ENCODE results near the gene CDKN2A. TPM values are rescaled to one million over a fixed set of nuclear protein-coding genes. Genes with fewer than 3 reads are reported as not detected.

The CDKN2A gene
- total RNA-seq, 1 donor from 2014 or later = not detected

DNA sequence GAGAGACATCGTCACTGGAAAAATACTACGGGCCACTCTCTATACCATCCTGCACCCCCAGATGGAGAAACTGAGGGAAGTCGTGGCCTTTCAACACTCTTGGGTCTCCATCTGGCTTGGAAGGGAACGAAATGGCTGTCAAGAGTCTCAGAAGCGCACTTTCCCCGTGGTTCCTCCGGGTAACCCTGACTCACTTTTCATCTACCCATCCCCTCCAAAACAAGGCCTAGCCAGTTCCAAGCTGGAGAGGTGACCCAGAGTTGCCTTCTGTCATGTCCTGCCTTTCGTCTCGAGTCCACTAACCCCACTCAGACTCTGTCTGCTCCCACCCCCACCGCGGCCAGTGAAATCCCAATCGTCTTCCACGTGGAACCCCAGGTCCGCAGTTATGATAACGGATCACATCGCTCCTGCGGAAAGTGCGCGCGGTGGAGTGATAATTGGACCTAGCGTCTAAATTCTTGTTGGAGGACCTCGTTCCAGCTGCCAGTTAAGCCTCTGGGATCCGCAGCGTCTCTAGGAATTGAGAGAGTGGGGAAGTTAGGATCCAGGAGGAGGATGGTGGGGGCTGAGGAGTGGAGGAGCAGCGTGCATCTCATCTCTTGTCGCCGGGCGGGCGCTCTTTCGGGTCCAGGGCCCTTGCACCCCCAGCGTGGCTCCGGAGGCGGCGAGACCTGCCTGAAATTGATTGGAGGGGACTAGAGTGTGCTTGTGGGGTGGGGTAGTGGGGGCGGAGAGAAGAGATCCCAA, 4.6 kb downstream of the CDKN2A start:
- Mint-ChIP-seq H3K9me3 (ENCODE audit: unreplicated experiment) (no peaks in the 10 kb centered on the region), H3K27me3 (ENCODE audit: unreplicated experiment) (peaks cover 15% of the 10 kb centered on the region), H3K27ac (ENCODE audit: unreplicated experiment) (no peak overlapping the region), H3K4me3 (ENCODE audit: unreplicated experiment) (no peak overlapping the region), H3K4me1 (ENCODE audit: unreplicated experiment) (peaks cover 13% of the 10 kb centered on the region), H3K36me3 (ENCODE audit: low read depth, unreplicated experiment) (no peaks in the 10 kb centered on the region)
- no peak for DNase-seq (ENCODE audit: low spot score)
- TF ChIP-seq, protein P1, sequence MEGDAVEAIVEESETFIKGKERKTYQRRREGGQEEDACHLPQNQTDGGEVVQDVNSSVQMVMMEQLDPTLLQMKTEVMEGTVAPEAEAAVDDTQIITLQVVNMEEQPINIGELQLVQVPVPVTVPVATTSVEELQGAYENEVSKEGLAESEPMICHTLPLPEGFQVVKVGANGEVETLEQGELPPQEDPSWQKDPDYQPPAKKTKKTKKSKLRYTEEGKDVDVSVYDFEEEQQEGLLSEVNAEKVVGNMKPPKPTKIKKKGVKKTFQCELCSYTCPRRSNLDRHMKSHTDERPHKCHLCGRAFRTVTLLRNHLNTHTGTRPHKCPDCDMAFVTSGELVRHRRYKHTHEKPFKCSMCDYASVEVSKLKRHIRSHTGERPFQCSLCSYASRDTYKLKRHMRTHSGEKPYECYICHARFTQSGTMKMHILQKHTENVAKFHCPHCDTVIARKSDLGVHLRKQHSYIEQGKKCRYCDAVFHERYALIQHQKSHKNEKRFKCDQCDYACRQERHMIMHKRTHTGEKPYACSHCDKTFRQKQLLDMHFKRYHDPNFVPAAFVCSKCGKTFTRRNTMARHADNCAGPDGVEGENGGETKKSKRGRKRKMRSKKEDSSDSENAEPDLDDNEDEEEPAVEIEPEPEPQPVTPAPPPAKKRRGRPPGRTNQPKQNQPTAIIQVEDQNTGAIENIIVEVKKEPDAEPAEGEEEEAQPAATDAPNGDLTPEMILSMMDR (IDR thresholded peaks at IDR 0.05; ENCODE audit: unreplicated experiment) = no peak

DNA sequence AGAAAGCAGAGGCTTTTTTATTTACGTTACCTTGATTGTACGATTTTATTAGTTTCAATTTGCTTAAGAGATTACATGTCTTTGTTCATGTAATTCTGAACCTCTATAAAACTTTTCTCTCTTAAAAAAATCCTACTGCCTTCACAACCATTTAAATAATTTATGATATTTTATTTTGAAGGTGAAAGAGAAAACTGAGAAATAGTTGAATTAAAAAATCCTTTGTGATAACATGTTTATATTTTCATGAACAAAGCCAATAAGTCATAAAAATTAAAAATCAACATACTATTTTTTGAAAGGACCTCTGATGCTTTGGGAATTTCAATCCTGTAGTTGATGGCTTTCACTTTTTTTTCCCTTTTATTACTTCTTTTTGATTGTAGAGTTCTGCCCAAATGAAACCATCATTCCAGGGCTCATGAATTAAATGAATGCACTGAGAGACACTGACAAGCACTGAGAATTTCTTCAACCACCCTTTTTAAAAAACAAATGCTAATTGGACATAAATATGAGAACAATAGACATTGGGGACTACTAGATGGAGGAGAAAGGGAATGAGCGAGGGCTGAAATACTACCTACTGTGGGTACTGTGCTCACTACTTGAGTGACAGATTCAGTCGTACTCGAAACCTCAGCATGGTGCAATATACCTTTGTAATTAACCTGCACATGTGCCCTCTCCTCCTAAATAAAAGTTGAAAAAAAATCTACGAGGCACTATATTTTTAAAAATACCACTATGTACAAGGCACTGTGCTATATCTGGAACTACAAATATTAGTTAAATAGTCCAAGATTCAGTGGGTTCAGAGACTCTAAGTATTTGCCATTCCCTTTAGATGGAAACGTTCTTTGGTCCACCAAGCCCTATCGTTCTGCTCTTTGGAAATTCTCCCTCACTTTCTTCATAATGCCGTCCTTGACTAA, 5.9 kb downstream of the CDKN2A start:
- TF ChIP-seq, protein P1 (IDR thresholded peaks at IDR 0.05; ENCODE audit: unreplicated experiment) = no peak
- no peak for DNase-seq (ENCODE audit: low spot score)
- no peak overlapping the region for H3K27ac Mint-ChIP-seq (ENCODE audit: unreplicated experiment)

DNA sequence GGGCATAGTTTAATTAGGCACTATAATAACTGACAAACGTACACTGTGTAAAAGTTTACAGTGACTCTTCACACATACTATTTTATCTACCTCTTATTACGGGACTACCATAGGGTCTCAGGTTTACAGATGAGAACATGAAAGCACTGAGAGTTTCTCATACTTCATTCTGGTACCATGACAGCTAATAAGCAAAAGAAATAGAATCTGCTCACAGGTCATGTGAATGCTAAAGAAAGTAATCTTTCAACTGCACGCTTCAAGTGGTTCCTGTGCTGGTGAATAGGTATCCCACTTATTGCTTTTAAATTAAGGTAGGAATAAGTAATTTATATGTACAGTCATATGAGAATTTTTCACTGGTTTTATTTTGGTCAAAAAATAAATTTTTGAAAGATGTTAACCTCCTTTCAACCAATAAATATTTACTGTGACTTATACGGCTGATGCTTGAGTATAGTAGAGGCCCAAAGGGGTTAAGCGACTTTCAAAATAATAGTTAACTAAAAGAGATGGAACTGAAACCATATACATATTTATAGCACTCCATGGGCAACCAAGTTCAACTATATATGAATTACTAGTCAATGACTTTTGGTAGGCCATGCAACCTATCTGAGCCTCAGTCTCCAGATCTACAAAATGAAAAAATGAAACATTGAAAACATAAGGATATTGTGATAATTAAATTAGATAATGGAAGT, 8.1 kb downstream of the CDKN2A start:
- Mint-ChIP-seq H3K9me3 (ENCODE audit: unreplicated experiment) (no peaks in the 10 kb centered on the region), H3K4me1 (ENCODE audit: unreplicated experiment) (peaks cover 13% of the 10 kb centered on the region), H3K27me3 (ENCODE audit: unreplicated experiment) (peaks cover 11% of the 10 kb centered on the region), H3K36me3 (ENCODE audit: low read depth, unreplicated experiment) (no peaks in the 10 kb centered on the region), H3K4me3 (ENCODE audit: unreplicated experiment) (no peak overlapping the region), H3K27ac (ENCODE audit: unreplicated experiment) (no peak overlapping the region)
- DNase-seq (ENCODE audit: low spot score) = no peak
- TF ChIP-seq, protein P1 (IDR thresholded peaks at IDR 0.05; ENCODE audit: unreplicated experiment) = no peak

More for the DNA sequence above, 5.9 kb downstream of the CDKN2A start:
- Mint-ChIP-seq H3K27me3 (ENCODE audit: unreplicated experiment) (peaks cover 16% of the 10 kb centered on the region), H3K4me3 (ENCODE audit: unreplicated experiment) (no peak overlapping the region), H3K36me3 (ENCODE audit: low read depth, unreplicated experiment) (no peaks in the 10 kb centered on the region), H3K9me3 (ENCODE audit: unreplicated experiment) (no peaks in the 10 kb centered on the region), H3K4me1 (ENCODE audit: unreplicated experiment) (peaks cover 13% of the 10 kb centered on the region)

DNA sequence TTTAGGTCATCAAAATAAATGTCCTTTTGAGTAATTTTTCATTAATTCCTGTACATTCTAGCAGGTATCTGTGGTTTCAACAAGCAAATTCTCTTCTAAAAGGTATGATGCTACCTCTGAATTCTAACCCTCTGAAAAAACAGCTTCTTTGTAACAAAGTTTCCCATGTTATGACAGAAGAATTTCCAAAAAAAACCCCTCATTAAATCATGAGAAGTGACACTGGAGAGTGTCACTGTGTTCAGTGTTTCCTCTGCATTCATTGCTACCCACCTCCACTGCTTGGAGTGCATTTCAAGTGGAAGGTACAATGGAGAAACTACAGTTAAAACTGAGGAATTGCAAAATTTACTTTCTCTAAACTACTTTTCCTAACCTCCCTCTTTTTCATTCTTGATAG, 10.1 kb downstream of the CDKN2A start:
- Mint-ChIP-seq H3K27me3 (ENCODE audit: unreplicated experiment) (peaks cover 3% of the 10 kb centered on the region), H3K36me3 (ENCODE audit: low read depth, unreplicated experiment) (no peaks in the 10 kb centered on the region), H3K9me3 (ENCODE audit: unreplicated experiment) (no peaks in the 10 kb centered on the region), H3K4me1 (ENCODE audit: unreplicated experiment) (no peaks in the 10 kb centered on the region), H3K4me3 (ENCODE audit: unreplicated experiment) (no peak overlapping the region), H3K27ac (ENCODE audit: unreplicated experiment) (no peak overlapping the region)
- no peak for DNase-seq (ENCODE audit: low spot score)
- TF ChIP-seq, protein P1 (IDR thresholded peaks at IDR 0.05; ENCODE audit: unreplicated experiment) = no peak

Measured in endothelial cell (in vitro differentiated cells).